GM12878 (cell line): ENCODE results near the gene IL4. TPM values are rescaled to one million over a fixed set of nuclear protein-coding genes. Genes with fewer than 3 reads are reported as not detected.

Experiments used
- CBFB ChIP-seq: IDR thresholded peaks from 2 replicates; pipeline ENCODE4 v1.6.1; 2016; ENCODE audit warnings: antibody characterized with exemption, low read depth
- CHD2 ChIP-seq: IDR thresholded peaks from 2 replicates; pipeline ENCODE4 v1.6.1; 2011; ENCODE audit warnings: low read depth, low read length, improper control_type of control experiment, borderline replicate concordance
- DPF2 ChIP-seq: fragments of 450-650 bp; IDR thresholded peaks from 2 replicates; pipeline ENCODE4 v1.6.1; 2017; ENCODE audit warnings: mild to moderate bottlenecking
- E2F8 ChIP-seq: fragments of 450-650 bp; IDR thresholded peaks from 2 replicates; pipeline ENCODE4 v1.6.1; 2018; ENCODE audit warnings: mild to moderate bottlenecking, low read depth, moderate library complexity; ENCODE audit not compliant: partially characterized antibody
- EED ChIP-seq: sonication (generic); IDR thresholded peaks from 2 replicates; pipeline ENCODE4 v1.6.1; 2016; ENCODE audit warnings: antibody characterized with exemption, low read depth
- ETV6 ChIP-seq, 2 experiments: fragments of 450-650 bp in 1 of 2; IDR thresholded peaks in 1 of 2; conservative IDR thresholded peaks in 1 of 2; 2 replicates each; pipeline ENCODE4 v1.6.1; 2014; ENCODE audit warnings: antibody characterized with exemption in 1 of 2, borderline replicate concordance in 1 of 2, low read depth in 1 of 2, mild to moderate bottlenecking in 1 of 2, moderate library complexity in 1 of 2
- FOXK2 ChIP-seq: fragments of 450-650 bp; IDR thresholded peaks from 2 replicates; pipeline ENCODE4 v1.6.1; 2017; ENCODE audit warnings: mild to moderate bottlenecking, moderate library complexity
- GABPA ChIP-seq: IDR thresholded peaks from 2 replicates; pipeline ENCODE4 v1.6.1; 2014; ENCODE audit warnings: antibody characterized with exemption, low read depth, mild to moderate bottlenecking, inconsistent platforms
- IKZF2 ChIP-seq, 2 experiments: fragments of 450-650 bp; IDR thresholded peaks; 2 replicates each; pipeline ENCODE4 v1.6.1; 2017; ENCODE audit warnings: mild to moderate bottlenecking in 2 of 2, moderate library complexity in 2 of 2
- JUND ChIP-seq: IDR thresholded peaks from 2 replicates; pipeline ENCODE4 v1.6.1; 2012; ENCODE audit warnings: low read depth, mild to moderate bottlenecking, low read length, improper control_type of control experiment, moderate library complexity
- MEF2A ChIP-seq: IDR thresholded peaks from 2 replicates; pipeline ENCODE4 v1.6.1; 2011; ENCODE audit warnings: low read depth, mild to moderate bottlenecking, low read length, moderate library complexity; ENCODE audit not compliant: insufficient read depth
- MEF2B ChIP-seq: fragments of 450-650 bp; IDR thresholded peaks from 2 replicates; pipeline ENCODE4 v1.6.1; 2018; ENCODE audit warnings: mild to moderate bottlenecking, moderate library complexity; ENCODE audit not compliant: partially characterized antibody, poor library complexity, severe bottlenecking
- NFIC ChIP-seq: IDR thresholded peaks from 2 replicates; pipeline ENCODE4 v1.6.1; 2012; ENCODE audit warnings: low read depth, mild to moderate bottlenecking, inconsistent platforms, low read length, moderate library complexity
- PKNOX1 ChIP-seq: fragments of 450-650 bp; IDR thresholded peaks from 2 replicates; pipeline ENCODE4 v1.6.1; 2016; ENCODE audit warnings: mild to moderate bottlenecking
- SKIL ChIP-seq: fragments of 450-650 bp; IDR thresholded peaks from 2 replicates; pipeline ENCODE4 v1.6.1; 2017; ENCODE audit warnings: mild to moderate bottlenecking, low read depth, inconsistent platforms; ENCODE audit not compliant: poor library complexity, severe bottlenecking
- SUPT20H ChIP-seq: IDR thresholded peaks from 2 replicates; pipeline ENCODE4 v1.6.1; 2011; ENCODE audit warnings: low read depth, mild to moderate bottlenecking, low read length, moderate library complexity, borderline replicate concordance; ENCODE audit not compliant: control insufficient read depth
- TAF1 ChIP-seq: IDR thresholded peaks from 2 replicates; pipeline ENCODE4 v1.6.1; 2011; ENCODE audit warnings: mild to moderate bottlenecking, low read depth, low read length, borderline replicate concordance
- TARDBP ChIP-seq: IDR thresholded peaks from 2 replicates; pipeline ENCODE4 v1.6.1; 2016; ENCODE audit warnings: borderline replicate concordance
- TCF3 ChIP-seq: IDR thresholded peaks from 2 replicates; pipeline ENCODE4 v1.6.1; 2012; ENCODE audit warnings: low read depth, mild to moderate bottlenecking, low read length, borderline replicate concordance; ENCODE audit not compliant: insufficient read depth
- TCF7 ChIP-seq: IDR thresholded peaks from 2 replicates; pipeline ENCODE4 v1.6.1; 2014; ENCODE audit warnings: antibody characterized with exemption, borderline replicate concordance
- USF1 ChIP-seq: IDR thresholded peaks from 2 replicates; pipeline ENCODE4 v1.6.1; 2011; ENCODE audit warnings: borderline replicate concordance, low read depth, mild to moderate bottlenecking, moderate library complexity, mixed read lengths, low read length; ENCODE audit not compliant: insufficient read depth; ENCODE audit errors: extremely low read length
- ZNF207 ChIP-seq: fragments of 450-650 bp; IDR thresholded peaks from 2 replicates; pipeline ENCODE4 v1.6.1; 2014; ENCODE audit warnings: antibody characterized with exemption, mild to moderate bottlenecking, borderline replicate concordance
- polyA plus RNA-seq, 11 experiments: library from polyadenylated mRNA; depleted of rRNA in 4 of 11; unstranded in 6 of 11; stranded (reverse) in 5 of 11; fragments of >200 nt; fragmentation: Nextera tagmentation in 4 of 11; fragmentation: Illumina TruSeq in 1 of 11; extraction: Ambion mirVana in 4 of 11; extraction: Trizol in 1 of 11; gene quantifications; 1 replicate in 1 of 11; 2 replicates in 10 of 11; pipeline versions ENCODE4 v1.2.1 to v1.2.3, GENCODE V29; 2011 to 2016; ENCODE audit warnings: inconsistent platforms in 2 of 11, missing spikeins in 2 of 11, low read depth in 1 of 11
- total RNA-seq, 4 experiments: library from RNA; depleted of rRNA in 3 of 4; stranded (reverse); fragments of >200 nt in 3 of 4; fragmentation: Illumina TruSeq in 1 of 4; extraction: Trizol in 1 of 4; gene quantifications; 2 replicates each; pipeline versions ENCODE4 v1.2.1 to v1.2.3, GENCODE V29; 2013 to 2021

Gene IL4
- total and polyA plus RNA-seq, 10 of the 15 experiments (the other 5 are each of a cell fraction or from before 2014, with no cell fraction given): 0.20 to 0.80 (median 0.50) TPM; not detected in 7

GRCh38 chr5:132639706-132640130, 34.1 kb upstream of the IL4 start (continued):
- TF ChIP-seq ZNF207 (no peak), JUND (no peak), EED (peak; percentile 86), CBFB (peak; percentile 78), USF1 (no peak), E2F8 (no peak), SKIL (peak; percentile 53), SUPT20H (no peak), TCF3 (no peak), TARDBP (no peak; the same call in 1 of the 2 replicates), NFIC (peak; percentile 95), TAF1 (no peak), CHD2 (no peak), ETV6 (conservative IDR thresholded peaks at IDR 0.05 in 1 of 2, IDR thresholded peaks at IDR 0.05 in 1 of 2; ENCODE audit: borderline replicate concordance in 1 of 2, low read depth in 1 of 2) (peak in 1 of 2 experiments; percentile 91; a peak in 2 of 4 replicates), MEF2A (peak; percentile 96), IKZF2 (IDR thresholded peaks at IDR 0.05) (peak; percentile 84 to 89), GABPA (0 out of 2 replicates have a peak, but pooled peaks have one; percentile 37), PKNOX1 (peak; percentile 78; the same call in 1 of the 2 replicates), TCF7 (no peak), DPF2 (peak; percentile 37; the same call in 1 of the 2 replicates), MEF2B (peak; percentile 77), FOXK2 (no peak)
